HEK293 (cell line): ENCODE measurements around the gene BBLN.

Experiments
- CTCF ChIP-seq: fragments of 450-650 bp; formaldehyde crosslinking; IDR thresholded peaks from 2 replicates; pipeline ENCODE4 v1.5.1; 2016; ENCODE audit warnings: missing biosample characterization, missing genetic modification characterization
- IKZF3 ChIP-seq: fragments of 450-650 bp; IDR thresholded peaks from 2 replicates; pipeline ENCODE4 v1.5.0; 2018; ENCODE audit warnings: missing biosample characterization, mild to moderate bottlenecking, missing genetic modification characterization, moderate library complexity
- KLF9 ChIP-seq: fragments of 450-650 bp; formaldehyde crosslinking; IDR thresholded peaks from 2 replicates; pipeline ENCODE4 v1.5.1; 2016; ENCODE audit warnings: missing biosample characterization, missing genetic modification characterization, low read depth
- PRDM10 ChIP-seq: fragments of 450-650 bp; formaldehyde crosslinking; IDR thresholded peaks from 2 replicates; pipeline ENCODE4 v1.5.1; 2016; ENCODE audit warnings: missing biosample characterization, missing genetic modification characterization
- SP3 ChIP-seq: fragments of 450-650 bp; formaldehyde crosslinking; IDR thresholded peaks from 2 replicates; pipeline ENCODE4 v1.5.1; 2016; ENCODE audit warnings: missing biosample characterization, missing genetic modification characterization
- SP7 ChIP-seq: fragments of 450-650 bp; formaldehyde crosslinking; IDR thresholded peaks from 2 replicates; pipeline ENCODE4 v1.5.1; 2016; ENCODE audit warnings: missing biosample characterization, missing genetic modification characterization
- WT1 ChIP-seq: fragments of 450-650 bp; formaldehyde crosslinking; IDR thresholded peaks from 2 replicates; pipeline ENCODE4 v1.5.1; 2016; ENCODE audit warnings: missing biosample characterization, missing genetic modification characterization
- ZBTB8A ChIP-seq: fragments of 450-650 bp; formaldehyde crosslinking; IDR thresholded peaks from 2 replicates; pipeline ENCODE4 v1.5.1; 2016; ENCODE audit warnings: missing biosample characterization, missing genetic modification characterization
- ZEB2 ChIP-seq: fragments of 450-650 bp; formaldehyde crosslinking; IDR thresholded peaks from 2 replicates; pipeline ENCODE4 v1.5.1; 2016; ENCODE audit warnings: missing biosample characterization, missing genetic modification characterization
- ZFHX2 ChIP-seq: fragments of 450-650 bp; formaldehyde crosslinking; conservative IDR thresholded peaks from 2 replicates; pipeline ENCODE4 v1.5.1; 2016; ENCODE audit warnings: missing biosample characterization, missing genetic modification characterization
- ZIC2 ChIP-seq: fragments of 450-650 bp; formaldehyde crosslinking; IDR thresholded peaks from 2 replicates; pipeline ENCODE4 v1.5.1; 2016; ENCODE audit warnings: missing biosample characterization, missing genetic modification characterization
- ZNF148 ChIP-seq: fragments of 450-650 bp; formaldehyde crosslinking; IDR thresholded peaks from 2 replicates; pipeline ENCODE4 v1.5.0; 2017; ENCODE audit warnings: missing biosample characterization, missing genetic modification characterization, borderline replicate concordance
- ZNF366 ChIP-seq: fragments of 450-650 bp; formaldehyde crosslinking; conservative IDR thresholded peaks from 2 replicates; pipeline ENCODE4 v1.5.1; 2016; ENCODE audit warnings: missing biosample characterization, missing genetic modification characterization
- ZNF394 ChIP-seq: fragments of 450-650 bp; formaldehyde crosslinking; IDR thresholded peaks from 2 replicates; pipeline ENCODE4 v1.5.1; 2016; ENCODE audit warnings: missing biosample characterization, missing genetic modification characterization, mild to moderate bottlenecking, moderate library complexity, borderline replicate concordance
- ZNF423 ChIP-seq: fragments of 450-650 bp; formaldehyde crosslinking; IDR thresholded peaks from 2 replicates; pipeline ENCODE4 v1.5.1; 2016; ENCODE audit warnings: missing biosample characterization, missing genetic modification characterization
- ZNF561 ChIP-seq: fragments of 450-650 bp; IDR thresholded peaks from 2 replicates; pipeline ENCODE4 v1.5.1; 2018; ENCODE audit warnings: missing biosample characterization, missing genetic modification characterization, borderline replicate concordance
- ZNF610 ChIP-seq: fragments of 450-650 bp; formaldehyde crosslinking; IDR thresholded peaks from 2 replicates; pipeline ENCODE4 v1.5.1; 2016; ENCODE audit warnings: missing biosample characterization, missing genetic modification characterization, borderline replicate concordance
- ZNF624 ChIP-seq: fragments of 450-650 bp; formaldehyde crosslinking; IDR thresholded peaks from 2 replicates; pipeline ENCODE4 v1.5.1; 2017; ENCODE audit warnings: missing biosample characterization, missing genetic modification characterization
- ZNF626 ChIP-seq: fragments of 450-650 bp; sonication (Bioruptor Pico); formaldehyde crosslinking; IDR thresholded peaks from 2 replicates; pipeline ENCODE4 v1.5.1; 2018; ENCODE audit warnings: missing biosample characterization, missing genetic modification characterization, inconsistent platforms
- ZNF629 ChIP-seq: fragments of 450-650 bp; formaldehyde crosslinking; IDR thresholded peaks from 2 replicates; pipeline ENCODE4 v1.5.1; 2017; ENCODE audit warnings: missing biosample characterization, missing genetic modification characterization
- ZNF768 ChIP-seq: fragments of 450-650 bp; formaldehyde crosslinking; IDR thresholded peaks from 2 replicates; pipeline ENCODE4 v1.5.1; 2018; ENCODE audit warnings: missing biosample characterization, mild to moderate bottlenecking, missing genetic modification characterization
- ZNF791 ChIP-seq: fragments of 450-650 bp; formaldehyde crosslinking; IDR thresholded peaks from 2 replicates; pipeline ENCODE4 v1.5.1; 2016; ENCODE audit warnings: missing biosample characterization, missing genetic modification characterization
- ZSCAN30 ChIP-seq: fragments of 450-650 bp; IDR thresholded peaks from 2 replicates; pipeline ENCODE4 v1.5.1; 2018; ENCODE audit warnings: missing biosample characterization, mild to moderate bottlenecking, missing genetic modification characterization, moderate library complexity
- TF ChIP-seq, protein P1 (sequence below): sonication (generic); formaldehyde crosslinking; IDR thresholded peaks from 2 replicates; pipeline ENCODE4 v1.8.1; 2022; ENCODE audit warnings: mild to moderate bottlenecking, moderate library complexity, missing genetic modification reagents
- TF ChIP-seq, protein P2 (sequence below): fragments of 450-650 bp; formaldehyde crosslinking; IDR thresholded peaks from 2 replicates; pipeline ENCODE4 v1.5.1; 2016; ENCODE audit warnings: missing biosample characterization, missing genetic modification characterization

The BBLN gene

DNA sequence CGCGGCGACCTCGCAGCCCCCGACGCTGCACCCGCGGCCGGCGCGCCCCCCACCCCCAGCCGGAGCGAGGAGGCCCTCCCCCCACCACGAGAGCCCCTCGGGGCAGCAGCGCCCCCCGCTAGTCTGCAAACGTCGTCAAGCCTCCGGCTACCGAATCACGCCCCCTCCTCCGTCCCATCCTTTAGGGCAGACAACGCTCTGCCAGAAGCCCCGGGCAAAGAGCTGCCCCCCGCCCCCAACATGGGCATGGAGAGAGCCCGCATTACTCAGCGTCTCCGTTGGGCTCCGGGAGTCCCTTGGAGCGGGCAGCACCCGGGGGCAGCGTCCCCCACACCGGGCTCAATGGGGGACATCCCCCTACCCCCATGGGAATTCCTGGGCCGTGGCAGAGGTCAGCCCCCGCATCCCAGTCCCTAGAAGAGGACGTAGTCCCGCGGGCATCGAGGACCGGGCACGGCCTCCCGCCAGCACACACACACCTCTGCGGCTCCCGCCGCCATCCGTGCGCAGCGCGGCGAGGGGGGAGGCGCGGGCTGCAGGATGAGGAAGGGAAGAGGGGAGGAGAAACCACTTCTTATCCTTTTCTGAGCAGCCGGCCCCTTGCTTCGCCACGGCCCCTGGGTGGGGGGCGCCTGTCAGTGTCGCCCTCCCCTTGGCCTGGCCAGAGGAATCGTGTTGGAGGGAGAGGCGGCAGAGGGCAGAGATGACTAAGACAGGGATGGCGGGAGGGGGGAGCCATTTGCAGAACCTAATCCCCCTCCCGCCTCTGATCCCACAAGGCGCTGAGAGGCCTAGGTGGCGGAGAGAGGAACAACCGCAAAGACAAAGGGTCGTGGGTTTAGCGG, 43.9 kb downstream of the BBLN start (continued):
- peak; percentile 37; the same call in 1 of the 2 replicates for TF ChIP-seq ZNF629
- TF ChIP-seq ZNF626 (tag by site-specific recombination), result no peak
- TF ChIP-seq ZNF394, result peak; percentile 32; the same call in 1 of the 2 replicates
- no peak for TF ChIP-seq ZNF791 (tag by site-specific recombination)
- TF ChIP-seq ZFHX2 (tag by site-specific recombination), result peak; percentile 60
- TF ChIP-seq ZSCAN30 (tag by site-specific recombination), result 0 out of 2 replicates have a peak, but pooled peaks have one; percentile 10
- TF ChIP-seq ZIC2 (tag by site-specific recombination), result peak; percentile 84
- no peak for TF ChIP-seq ZNF423 (tag by site-specific recombination)
- TF ChIP-seq, protein P1, sequence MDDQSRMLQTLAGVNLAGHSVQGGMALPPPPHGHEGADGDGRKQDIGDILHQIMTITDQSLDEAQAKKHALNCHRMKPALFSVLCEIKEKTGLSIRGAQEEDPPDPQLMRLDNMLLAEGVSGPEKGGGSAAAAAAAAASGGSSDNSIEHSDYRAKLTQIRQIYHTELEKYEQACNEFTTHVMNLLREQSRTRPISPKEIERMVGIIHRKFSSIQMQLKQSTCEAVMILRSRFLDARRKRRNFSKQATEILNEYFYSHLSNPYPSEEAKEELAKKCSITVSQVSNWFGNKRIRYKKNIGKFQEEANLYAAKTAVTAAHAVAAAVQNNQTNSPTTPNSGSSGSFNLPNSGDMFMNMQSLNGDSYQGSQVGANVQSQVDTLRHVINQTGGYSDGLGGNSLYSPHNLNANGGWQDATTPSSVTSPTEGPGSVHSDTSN (CRISPR knock-in tag), result 0 out of 2 replicates have a peak, but pooled peaks have one; percentile 48
- peak; percentile 33; the same call in 1 of the 2 replicates for TF ChIP-seq KLF9 (tag by site-specific recombination)
- no peak for TF ChIP-seq ZNF624
- no peak for TF ChIP-seq ZNF768 (tag by site-specific recombination)
- TF ChIP-seq ZEB2 (tag by site-specific recombination), result peak; percentile 86
- no peak for TF ChIP-seq ZNF610
- no peak for TF ChIP-seq ZNF148
- peak; percentile 93 for TF ChIP-seq ZNF366 (tag by site-specific recombination)
- 0 out of 2 replicates have a peak, but pooled peaks have one; percentile 42 for TF ChIP-seq ZBTB8A (tag by site-specific recombination)
- 0 out of 2 replicates have a peak, but pooled peaks have one; percentile 47 for TF ChIP-seq SP3 (tag by site-specific recombination)
- peak; percentile 52; the same call in 1 of the 2 replicates for TF ChIP-seq ZNF561
- 0 out of 2 replicates have a peak, but pooled peaks have one; percentile 44 for TF ChIP-seq CTCF (tag by site-specific recombination)
- peak; percentile 88 for TF ChIP-seq PRDM10 (tag by site-specific recombination)
- TF ChIP-seq WT1 (tag by site-specific recombination), result peak; percentile 48; the same call in 1 of the 2 replicates
- peak; percentile 54; the same call in 1 of the 2 replicates for TF ChIP-seq SP7
- peak; percentile 48 for TF ChIP-seq IKZF3
- TF ChIP-seq, protein P2, sequence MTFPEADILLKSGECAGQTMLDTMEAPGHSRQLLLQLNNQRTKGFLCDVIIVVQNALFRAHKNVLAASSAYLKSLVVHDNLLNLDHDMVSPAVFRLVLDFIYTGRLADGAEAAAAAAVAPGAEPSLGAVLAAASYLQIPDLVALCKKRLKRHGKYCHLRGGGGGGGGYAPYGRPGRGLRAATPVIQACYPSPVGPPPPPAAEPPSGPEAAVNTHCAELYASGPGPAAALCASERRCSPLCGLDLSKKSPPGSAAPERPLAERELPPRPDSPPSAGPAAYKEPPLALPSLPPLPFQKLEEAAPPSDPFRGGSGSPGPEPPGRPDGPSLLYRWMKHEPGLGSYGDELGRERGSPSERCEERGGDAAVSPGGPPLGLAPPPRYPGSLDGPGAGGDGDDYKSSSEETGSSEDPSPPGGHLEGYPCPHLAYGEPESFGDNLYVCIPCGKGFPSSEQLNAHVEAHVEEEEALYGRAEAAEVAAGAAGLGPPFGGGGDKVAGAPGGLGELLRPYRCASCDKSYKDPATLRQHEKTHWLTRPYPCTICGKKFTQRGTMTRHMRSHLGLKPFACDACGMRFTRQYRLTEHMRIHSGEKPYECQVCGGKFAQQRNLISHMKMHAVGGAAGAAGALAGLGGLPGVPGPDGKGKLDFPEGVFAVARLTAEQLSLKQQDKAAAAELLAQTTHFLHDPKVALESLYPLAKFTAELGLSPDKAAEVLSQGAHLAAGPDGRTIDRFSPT (tag by site-specific recombination), result peak; percentile 88; the same call in 1 of the 2 replicates
